HEK293 (cell line): ENCODE measurements around the gene NBPF6.
"Not testable (repeated sequence)": the region's sequence is repeated elsewhere in the genome, so short reads cannot be mapped to it uniquely, and the experiment has no call there.

Experiments used
- CTCF ChIA-PET: fragments of 350-600 bp; formaldehyde crosslinking; extraction: SDS; loops from one replicate; lab custom pipeline; 2021; ENCODE audit warnings: antibody characterized with exemption; lab: Yijun Ruan, JAX
- POLR2A ChIA-PET: fragments of 300-600 bp; formaldehyde crosslinking; extraction: SDS; loops from one replicate; lab custom pipeline; 2020; ENCODE audit warnings: antibody characterized with exemption, inconsistent platforms; lab: Yijun Ruan, JAX
- H3K27ac ChIP-seq: fragments of 200-500 bp; sonication (Bioruptor generic); 2 replicates; pipeline ENCODE4 v1.5.1; 2014; ENCODE audit warnings: low read depth, low read length, control low read depth, inconsistent platforms; ENCODE audit errors: extremely low read depth
- H3K36me3 ChIP-seq, 2 experiments: fragments of 200-500 bp in 1 of 2; sonication (Bioruptor generic) in 1 of 2; 1 replicate in 1 of 2; 2 replicates in 1 of 2; pipeline ENCODE4 v1.5.1; 2014 to 2017; ENCODE audit warnings: inconsistent platforms in 2 of 2, low read length in 2 of 2; ENCODE audit not compliant: control insufficient read depth in 2 of 2, insufficient read depth in 1 of 2
- H3K4me1 ChIP-seq: fragments of 200-500 bp; sonication (Bioruptor generic); 2 replicates; pipeline ENCODE4 v1.5.1; 2014; ENCODE audit warnings: mild to moderate bottlenecking, low read length, inconsistent platforms; ENCODE audit not compliant: control insufficient read depth, insufficient read depth
- H3K4me3 ChIP-seq: 2 replicates; pipeline ENCODE4 v1.5.1; 2011; ENCODE audit warnings: low read depth, mild to moderate bottlenecking, control low read depth, low read length, moderate library complexity
- H3K9me3 ChIP-seq: fragments of 200-500 bp; sonication (Bioruptor generic); 2 replicates; pipeline ENCODE4 v1.5.1; 2014; ENCODE audit warnings: low read depth, low read length, inconsistent platforms; ENCODE audit not compliant: control insufficient read depth, insufficient read depth
- HOXD13 ChIP-seq: sonication (generic); formaldehyde crosslinking; IDR thresholded peaks from 2 replicates; pipeline ENCODE4 v1.8.0; 2022; ENCODE audit warnings: missing genetic modification reagents, borderline replicate concordance
- KLF1 ChIP-seq: fragments of 450-650 bp; formaldehyde crosslinking; IDR thresholded peaks from 2 replicates; pipeline ENCODE4 v1.5.1; 2016; ENCODE audit warnings: missing biosample characterization, missing genetic modification characterization
- ZBTB7A ChIP-seq: fragments of 450-650 bp; formaldehyde crosslinking; IDR thresholded peaks from 2 replicates; pipeline ENCODE4 v1.5.1; 2016; ENCODE audit warnings: low read depth, missing biosample characterization, missing genetic modification characterization
- ZEB2 ChIP-seq: fragments of 450-650 bp; formaldehyde crosslinking; IDR thresholded peaks from 2 replicates; pipeline ENCODE4 v1.5.1; 2016; ENCODE audit warnings: missing biosample characterization, missing genetic modification characterization
- ZFHX2 ChIP-seq: fragments of 450-650 bp; formaldehyde crosslinking; conservative IDR thresholded peaks from 2 replicates; pipeline ENCODE4 v1.5.1; 2016; ENCODE audit warnings: missing biosample characterization, missing genetic modification characterization
- ZFP37 ChIP-seq: fragments of 450-650 bp; formaldehyde crosslinking; IDR thresholded peaks from 2 replicates; pipeline ENCODE4 v1.5.1; 2016; ENCODE audit warnings: missing biosample characterization, missing genetic modification characterization
- ZNF133 ChIP-seq: fragments of 450-650 bp; formaldehyde crosslinking; IDR thresholded peaks from 2 replicates; pipeline ENCODE4 v1.5.1; 2016; ENCODE audit warnings: missing biosample characterization, missing genetic modification characterization
- ZNF24 ChIP-seq: fragments of 450-650 bp; formaldehyde crosslinking; IDR thresholded peaks from 2 replicates; pipeline ENCODE4 v1.5.1; 2016; ENCODE audit warnings: missing biosample characterization, missing genetic modification characterization
- ZNF274 ChIP-seq, 2 experiments: fragments of 200-500 bp in 1 of 2; fragments of 450-650 bp in 1 of 2; sonication (Bioruptor generic) in 1 of 2; formaldehyde crosslinking in 1 of 2; IDR thresholded peaks; 2 replicates each; pipeline versions ENCODE4 v1.5.1 to v1.6.1; 2014 to 2016; ENCODE audit warnings: borderline replicate concordance in 1 of 2, inconsistent platforms in 1 of 2, low read length in 1 of 2, missing biosample characterization in 1 of 2, missing genetic modification characterization in 1 of 2
- ZNF404 ChIP-seq: fragments of 450-650 bp; formaldehyde crosslinking; IDR thresholded peaks from 2 replicates; pipeline ENCODE4 v1.5.1; 2017; ENCODE audit warnings: missing biosample characterization, missing genetic modification characterization
- ZNF433 ChIP-seq: fragments of 450-650 bp; formaldehyde crosslinking; IDR thresholded peaks from 2 replicates; pipeline ENCODE4 v1.5.1; 2016; ENCODE audit warnings: missing biosample characterization, missing genetic modification characterization, low read depth
- ZNF48 ChIP-seq: fragments of 450-650 bp; formaldehyde crosslinking; IDR thresholded peaks from 2 replicates; pipeline ENCODE4 v1.5.1; 2016; ENCODE audit warnings: missing biosample characterization, missing genetic modification characterization
- ZNF561 ChIP-seq: fragments of 450-650 bp; IDR thresholded peaks from 2 replicates; pipeline ENCODE4 v1.5.1; 2018; ENCODE audit warnings: missing biosample characterization, missing genetic modification characterization, borderline replicate concordance
- ZNF623 ChIP-seq: fragments of 450-650 bp; formaldehyde crosslinking; IDR thresholded peaks from 2 replicates; pipeline ENCODE4 v1.5.1; 2016; ENCODE audit warnings: missing biosample characterization, missing genetic modification characterization
- ZNF654 ChIP-seq: fragments of 450-650 bp; formaldehyde crosslinking; IDR thresholded peaks from 2 replicates; pipeline ENCODE4 v1.5.1; 2016; ENCODE audit warnings: low read depth, missing biosample characterization, missing genetic modification characterization
- ZNF791 ChIP-seq: fragments of 450-650 bp; formaldehyde crosslinking; IDR thresholded peaks from 2 replicates; pipeline ENCODE4 v1.5.1; 2016; ENCODE audit warnings: missing biosample characterization, missing genetic modification characterization
- ZSCAN16 ChIP-seq: fragments of 450-650 bp; formaldehyde crosslinking; IDR thresholded peaks from 2 replicates; pipeline ENCODE4 v1.5.1; 2016; ENCODE audit warnings: missing biosample characterization, missing genetic modification characterization

NBPF6 gene

DNA sequence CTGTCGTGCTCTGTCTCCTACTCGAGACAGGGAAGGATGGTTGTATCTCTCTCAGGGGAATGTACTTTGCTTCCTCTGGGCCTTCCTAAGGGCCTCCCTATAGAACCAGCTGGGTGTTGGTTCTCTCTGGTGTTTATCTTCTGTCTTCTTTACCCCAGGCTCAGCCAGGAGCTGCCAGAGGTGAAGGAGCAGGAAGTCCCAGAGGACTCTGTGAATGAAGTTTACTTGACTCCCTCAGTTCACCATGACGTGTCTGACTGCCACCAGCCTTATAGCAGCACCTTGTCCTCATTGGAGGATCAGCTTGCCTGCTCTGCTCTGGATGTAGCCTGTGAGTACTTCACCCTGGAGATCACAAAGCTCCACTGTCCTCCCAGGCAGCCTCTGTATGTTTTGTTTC, 11.6 kb downstream of the NBPF6 start:
- H3K36me3 ChIP-seq, H3K4me3 ChIP-seq, H3K9me3 ChIP-seq, H3K4me1 ChIP-seq, H3K27ac ChIP-seq, CTCF ChIA-PET, POLR2A ChIA-PET: not testable (repeated sequence)

GRCh38 chr1:108463962-108464361, 13.8 kb downstream of the NBPF6 start:
- H3K9me3 ChIP-seq, H3K27ac ChIP-seq, H3K4me1 ChIP-seq, H3K4me3 ChIP-seq, H3K36me3 ChIP-seq, POLR2A ChIA-PET, CTCF ChIA-PET: not testable (repeated sequence)

DNA sequence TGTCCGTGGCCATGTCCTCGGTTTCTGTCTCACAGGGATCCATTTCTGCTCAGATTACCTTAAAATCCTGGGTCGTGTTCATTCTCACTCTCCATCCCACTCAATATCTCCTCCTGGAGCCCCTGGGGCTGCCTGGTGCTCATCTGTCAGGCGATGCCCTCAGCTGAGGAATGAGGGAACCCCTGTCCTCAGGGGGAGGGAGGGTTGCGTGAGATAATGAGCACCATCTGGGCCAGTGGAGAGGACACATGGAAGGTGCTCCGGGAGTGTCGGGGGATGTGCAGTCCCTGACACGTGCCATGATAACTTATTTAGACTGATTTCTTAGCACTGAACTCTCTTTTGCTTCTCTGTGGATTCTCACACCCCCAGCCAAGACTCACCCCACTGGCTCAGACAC, 16.0 kb downstream of the NBPF6 start:
- H3K27ac ChIP-seq, H3K36me3 ChIP-seq, H3K4me3 ChIP-seq, POLR2A ChIA-PET, H3K9me3 ChIP-seq, H3K4me1 ChIP-seq, CTCF ChIA-PET: not testable (repeated sequence)

GRCh38 chr1:108467155-108467554, 17.0 kb downstream of the NBPF6 start:
- H3K36me3 ChIP-seq, CTCF ChIA-PET, H3K4me1 ChIP-seq, POLR2A ChIA-PET, H3K4me3 ChIP-seq, H3K9me3 ChIP-seq, H3K27ac ChIP-seq: not testable (repeated sequence)

- H3K27ac ChIP-seq, CTCF ChIA-PET, H3K4me3 ChIP-seq, POLR2A ChIA-PET, H3K9me3 ChIP-seq, H3K4me1 ChIP-seq, H3K36me3 ChIP-seq: not testable (repeated sequence)
These were observed 20.6 kb downstream of the NBPF6 start for GRCh38 chr1:108470750-108471149.

DNA sequence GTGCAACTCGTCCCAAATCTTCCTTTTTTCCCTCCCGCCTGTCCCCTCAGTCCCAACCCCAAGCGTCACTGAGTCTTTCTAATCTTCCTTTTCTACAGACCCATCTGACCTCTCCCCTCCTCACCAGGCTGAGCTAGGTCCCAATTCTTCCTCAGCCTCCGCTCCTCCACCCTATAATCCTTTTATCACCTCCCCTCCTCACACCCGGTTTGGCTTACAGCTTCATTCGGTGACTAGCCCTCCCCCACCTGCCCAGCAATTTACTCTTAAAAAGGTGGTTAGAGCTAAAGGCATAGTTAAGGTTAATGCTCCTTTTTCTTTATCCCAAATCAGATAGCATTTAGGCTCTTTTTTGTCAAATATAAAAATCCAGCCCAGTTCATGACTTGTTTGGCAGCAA, 24.4 kb downstream of the NBPF6 start:
- POLR2A ChIA-PET, H3K4me1 ChIP-seq, CTCF ChIA-PET, H3K27ac ChIP-seq, H3K9me3 ChIP-seq, H3K36me3 ChIP-seq, H3K4me3 ChIP-seq: not testable (repeated sequence)

GRCh38 chr1:108478429-108479015, 28.4 kb downstream of the NBPF6 start:
- no peaks in the 10 kb centered on the region for H3K9me3 ChIP-seq
- H3K27ac ChIP-seq = no peak overlapping the region
- ChIA-PET POLR2A (no interaction called here), CTCF (no interaction called here)
- H3K36me3 ChIP-seq = no peaks in the 10 kb centered on the region
- no peak overlapping the region for H3K4me3 ChIP-seq
- no peaks in the 10 kb centered on the region for H3K4me1 ChIP-seq
- TF ChIP-seq HOXD13 (CRISPR knock-in tag) (no peak), ZSCAN16 (no peak), ZNF654 (tag by site-specific recombination) (0 out of 2 replicates have a peak, but pooled peaks have one; percentile 19), ZFHX2 (tag by site-specific recombination) (no peak), ZBTB7A (tag by site-specific recombination) (no peak), ZNF791 (peak; percentile 92), ZNF561 (tag by site-specific recombination) (no peak), ZFP37 (tag by site-specific recombination) (no peak), ZNF404 (tag by site-specific recombination) (peak; percentile 63; the same call in 1 of the 2 replicates), ZNF433 (tag by site-specific recombination) (peak; percentile 72; the same call in 1 of the 2 replicates), ZNF274 (IDR thresholded peaks at IDR 0.05; ENCODE audit: low read length) (no peak), ZNF274 (tag by site-specific recombination; IDR thresholded peaks at IDR 0.05; ENCODE audit: borderline replicate concordance) (no peak), KLF1 (no peak), ZNF133 (tag by site-specific recombination) (no peak), ZNF623 (tag by site-specific recombination) (peak; percentile 67), ZEB2 (tag by site-specific recombination) (no peak), ZNF24 (tag by site-specific recombination) (no peak), ZNF48 (tag by site-specific recombination) (no peak)
